Smooth muscle cell (in vitro differentiated cells): ENCODE measurements around the gene ZPR1. TPM values are rescaled to one million over a fixed set of nuclear protein-coding genes. Genes with fewer than 3 reads are reported as not detected.

Experiments used
- DNase-seq: peaks from one replicate; lab custom pipeline; 2025; ENCODE audit not compliant: unreplicated experiment; lab: John Stamatoyannopoulos, UW
- H2AFZ ChIP-seq: fragments of 200-600 bp; sonication (generic); 2 replicates; pipeline ENCODE4 v1.6.0; 2016; ENCODE audit warnings: antibody characterized with exemption, low read depth, mild to moderate bottlenecking
- H3F3A ChIP-seq: fragments of 200-600 bp; sonication (generic); 2 replicates; pipeline ENCODE4 v1.6.0; 2017; ENCODE audit warnings: antibody characterized with exemption, low read depth
- H3K27ac ChIP-seq: fragments of 200-600 bp; sonication (generic); 2 replicates; pipeline ENCODE4 v1.5.1; 2016; ENCODE audit warnings: low read depth, mild to moderate bottlenecking
- H3K27me3 ChIP-seq: fragments of 200-600 bp; sonication (generic); 2 replicates; pipeline ENCODE4 v1.6.1; 2016; ENCODE audit warnings: low read depth, mild to moderate bottlenecking
- H3K36me3 ChIP-seq: fragments of 200-600 bp; sonication (generic); 2 replicates; pipeline ENCODE4 v1.5.1; 2016; ENCODE audit warnings: low read depth
- H3K4me1 ChIP-seq: fragments of 200-600 bp; sonication (generic); 2 replicates; pipeline ENCODE4 v1.5.1; 2016; ENCODE audit warnings: low read depth
- H3K4me2 ChIP-seq: fragments of 200-600 bp; sonication (generic); 2 replicates; pipeline ENCODE4 v1.6.0; 2016; ENCODE audit warnings: mild to moderate bottlenecking
- H3K4me3 ChIP-seq: fragments of 200-600 bp; sonication (generic); 2 replicates; pipeline ENCODE4 v1.5.1; 2016; ENCODE audit warnings: mild to moderate bottlenecking
- H3K79me2 ChIP-seq: fragments of 200-600 bp; sonication (generic); 2 replicates; pipeline ENCODE4 v1.6.0; 2016; ENCODE audit warnings: low read depth, mild to moderate bottlenecking
- H3K9ac ChIP-seq: fragments of 200-600 bp; sonication (generic); 2 replicates; pipeline ENCODE4 v1.6.0; 2016; ENCODE audit warnings: low read depth
- H3K9me3 ChIP-seq: fragments of 200-600 bp; sonication (generic); replicated peaks from 2 replicates; pipeline ENCODE4 v1.5.1; 2016; ENCODE audit warnings: low read depth
- H4K20me1 ChIP-seq: fragments of 200-600 bp; sonication (generic); 2 replicates; pipeline ENCODE4 v1.6.0; 2016; ENCODE audit warnings: low read depth
- CTCF ChIP-seq: fragments of 200-600 bp; sonication (generic); IDR thresholded peaks from 2 replicates; pipeline ENCODE4 v1.5.1; 2017; ENCODE audit warnings: borderline replicate concordance, mild to moderate bottlenecking, antibody characterized with exemption; ENCODE audit not compliant: insufficient read depth, poor library complexity, severe bottlenecking
- WGBS: methylation state at CpG from one replicate; pipeline ENCODE4 v1.1.7; 2016; ENCODE audit warnings: low lambda C conversion rate; 5-methylcytosine and 5-hydroxymethylcytosine counted together
- polyA plus RNA-seq: library from polyadenylated mRNA; unstranded; fragments of >200 nt; fragmentation: Nextera tagmentation; extraction: Ambion mirVana; gene quantifications from 2 replicates; pipeline ENCODE4 v1.2.1, GENCODE V29; 2016
- total RNA-seq: library from RNA; depleted of rRNA; stranded (reverse); fragments of >200 nt; gene quantifications from 2 replicates; pipeline ENCODE4 v1.2.3, GENCODE V29; 2014

ZPR1 gene
- total and polyA plus RNA-seq, 2 experiments from 2014 or later = 26.2 to 34.2 TPM

GRCh38 chr11:116826751-116827431 lies 39.1 kb upstream of the ZPR1 start:
- DNase-seq = no peak
- Histone ChIP-seq H3K9ac (no peak overlapping the region), H2AFZ (no peak overlapping the region), H3K4me1 (no peaks in the 10 kb centered on the region), H3F3A (no peaks in the 10 kb centered on the region), H4K20me1 (no peaks in the 10 kb centered on the region), H3K27ac (no peak overlapping the region), H3K79me2 (no peaks in the 10 kb centered on the region), H3K27me3 (no peaks in the 10 kb centered on the region), H3K4me3 (no peak overlapping the region), H3K9me3 (no peaks in the 10 kb centered on the region), H3K4me2 (no peak overlapping the region), H3K36me3 (no peaks in the 10 kb centered on the region)
- 63% methylated on average over 9 of the region's 9 CpGs for WGBS
- no peak for TF ChIP-seq CTCF

GRCh38 chr11:116825854-116826750 lies 38.3 kb upstream of the ZPR1 start:
- Histone ChIP-seq H3K4me3 (no peak overlapping the region), H3K79me2 (no peaks in the 10 kb centered on the region), H3K27me3 (no peaks in the 10 kb centered on the region), H3K9me3 (no peaks in the 10 kb centered on the region), H3K36me3 (no peaks in the 10 kb centered on the region), H3K4me1 (no peaks in the 10 kb centered on the region), H3K27ac (no peak overlapping the region), H4K20me1 (no peaks in the 10 kb centered on the region), H3F3A (no peaks in the 10 kb centered on the region), H3K4me2 (no peak overlapping the region), H3K9ac (no peak overlapping the region), H2AFZ (no peak overlapping the region)
- TF ChIP-seq CTCF = no peak
- WGBS = 84% methylated on average over 22 of the region's 22 CpGs
- no peak for DNase-seq

- H4K20me1 ChIP-seq = no peaks in the 10 kb centered on the region
- no peak for TF ChIP-seq CTCF
- 81% methylated on average over 5 of the region's 5 CpGs for WGBS
Observed at GRCh38 chr11:116825434-116825833, 37.6 kb upstream of the ZPR1 start.

More at GRCh38 chr11:116825434-116825833, 37.6 kb upstream of the ZPR1 start:
- Histone ChIP-seq H2AFZ (no peak overlapping the region), H3K36me3 (no peaks in the 10 kb centered on the region), H3F3A (no peaks in the 10 kb centered on the region), H3K9me3 (no peaks in the 10 kb centered on the region), H3K4me1 (no peaks in the 10 kb centered on the region), H3K27ac (no peak overlapping the region), H3K4me2 (no peak overlapping the region), H3K9ac (no peak overlapping the region), H3K27me3 (no peaks in the 10 kb centered on the region), H3K79me2 (no peaks in the 10 kb centered on the region), H3K4me3 (no peak overlapping the region)
- no peak for DNase-seq
